HCEC 1CT (cell line): ENCODE data around the gene DNAAF5.
A peak's percentile ranks its signal among the peaks of the same experiment; 100 is the strongest.
"Not testable (repeated sequence)": the region's sequence is repeated elsewhere in the genome, so short reads cannot be mapped to it uniquely, and the experiment has no call there.

ENCODE experiments used
- DNase-seq: peaks from one replicate; pipeline ENCODE4 v3.0.0-alpha.2; 2017

DNAAF5 gene

DNA sequence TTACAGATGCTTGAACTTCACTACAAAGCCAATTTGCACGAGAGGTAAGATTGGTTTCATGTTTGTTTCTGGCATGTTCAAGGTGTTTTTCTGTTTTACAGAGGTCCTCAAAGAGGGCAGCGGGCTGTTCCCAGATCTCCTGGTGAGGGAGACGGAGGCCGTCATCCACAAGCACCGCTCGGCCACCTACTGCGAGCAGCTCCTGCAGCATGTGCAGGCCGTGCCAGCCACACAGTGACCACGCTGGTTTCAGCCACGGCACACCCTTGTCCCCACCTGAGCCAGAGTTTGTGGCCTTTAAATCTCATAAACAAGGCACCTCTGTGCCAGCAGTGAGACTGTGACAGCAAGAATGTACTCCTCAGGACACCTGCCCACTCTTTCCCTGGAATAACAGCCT is 58.9 kb downstream of the DNAAF5 start:
- DNase-seq: no peak

GRCh38 chr7:786472-787255 is 60.2 kb downstream of the DNAAF5 start:
- peak; percentile 42 for DNase-seq

- no peak for DNase-seq
These were observed 61.1 kb downstream of the DNAAF5 start for GRCh38 chr7:787332-788240.

DNA sequence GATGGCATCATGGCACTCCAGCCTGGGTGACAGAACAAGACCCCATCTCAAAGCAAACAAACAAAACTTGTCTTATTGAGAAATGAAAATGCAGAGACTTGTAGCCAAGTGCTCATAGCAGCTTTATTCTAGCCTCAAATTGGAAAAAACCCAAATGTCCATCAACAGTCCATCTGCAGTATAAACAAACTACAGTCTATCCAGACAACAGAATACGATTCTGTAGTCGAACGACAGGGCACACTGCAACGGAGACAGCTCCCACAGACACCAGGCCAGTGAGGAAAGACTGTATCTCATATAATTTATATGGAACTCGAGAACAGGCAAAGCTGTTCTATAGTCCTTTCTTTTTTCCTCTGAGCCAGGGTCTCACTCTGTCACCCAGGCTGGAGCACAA is 65.0 kb downstream of the DNAAF5 start:
- no peak for DNase-seq

- no peak for DNase-seq
These were observed 67.7 kb downstream of the DNAAF5 start for GRCh38 chr7:794207-794606.

GRCh38 chr7:794671-795329 is 68.3 kb downstream of the DNAAF5 start:
- DNase-seq: no peak

DNA sequence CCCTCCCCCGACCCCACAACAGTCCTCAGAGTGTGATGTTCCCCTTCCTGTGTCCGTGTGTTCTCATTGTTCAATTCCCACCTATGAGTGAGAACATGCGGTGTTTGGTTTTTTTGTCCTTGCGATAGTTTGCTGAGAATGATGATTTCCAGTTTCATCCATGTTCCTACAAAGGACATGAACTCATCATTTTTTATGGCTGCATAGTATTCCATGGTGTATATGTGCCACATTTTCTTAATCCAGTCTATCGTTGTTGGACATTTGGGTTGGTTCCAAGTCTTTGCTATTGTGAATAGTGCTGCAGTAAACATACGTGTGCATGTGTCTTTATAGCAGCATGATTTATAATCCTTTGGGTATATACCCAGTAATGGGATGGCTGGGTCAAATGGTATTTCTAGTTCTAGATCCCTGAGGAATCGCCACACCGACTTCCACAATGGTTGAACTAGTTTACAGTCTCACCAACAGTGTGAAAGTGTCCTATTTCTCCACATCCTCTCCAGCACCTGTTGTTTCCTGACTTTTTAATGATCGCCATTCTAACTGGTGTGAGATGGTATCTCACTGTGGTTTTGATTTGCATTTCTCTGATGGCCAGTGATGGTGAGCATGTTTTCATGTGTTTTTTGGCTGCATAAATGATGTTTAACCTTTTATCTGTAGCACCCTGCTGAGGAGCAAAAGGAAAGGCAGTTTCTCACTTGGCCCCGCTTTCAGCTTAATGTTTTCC is 70.1 kb downstream of the DNAAF5 start:
- not testable (repeated sequence) for DNase-seq

- DNase-seq: no peak
These were observed 72.5 kb downstream of the DNAAF5 start for GRCh38 chr7:798921-799470.

- DNase-seq: no peak
These were observed 74.2 kb downstream of the DNAAF5 start for GRCh38 chr7:800692-801091.

DNA sequence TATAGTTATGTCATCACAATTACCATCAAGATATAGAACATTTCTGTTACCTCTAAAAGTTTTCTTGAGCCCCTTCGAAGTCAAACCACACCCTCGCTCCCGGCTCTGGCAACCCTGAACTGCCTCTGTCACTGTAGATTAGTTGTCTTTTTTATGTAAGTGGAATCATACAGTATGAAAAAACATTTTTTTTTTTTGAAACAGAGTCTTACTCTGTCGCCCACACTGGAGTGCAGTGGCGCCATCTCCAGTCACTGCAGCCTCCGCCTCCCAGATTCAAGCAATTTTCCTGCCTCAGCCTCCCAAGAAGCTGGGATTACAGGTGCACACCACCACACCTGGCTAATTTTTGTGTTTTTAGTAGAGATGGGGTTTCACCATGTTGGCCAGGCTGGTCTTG is 74.9 kb downstream of the DNAAF5 start:
- not testable (repeated sequence) for DNase-seq

GRCh38 chr7:801940-802381 is 75.5 kb downstream of the DNAAF5 start:
- no peak for DNase-seq

DNA sequence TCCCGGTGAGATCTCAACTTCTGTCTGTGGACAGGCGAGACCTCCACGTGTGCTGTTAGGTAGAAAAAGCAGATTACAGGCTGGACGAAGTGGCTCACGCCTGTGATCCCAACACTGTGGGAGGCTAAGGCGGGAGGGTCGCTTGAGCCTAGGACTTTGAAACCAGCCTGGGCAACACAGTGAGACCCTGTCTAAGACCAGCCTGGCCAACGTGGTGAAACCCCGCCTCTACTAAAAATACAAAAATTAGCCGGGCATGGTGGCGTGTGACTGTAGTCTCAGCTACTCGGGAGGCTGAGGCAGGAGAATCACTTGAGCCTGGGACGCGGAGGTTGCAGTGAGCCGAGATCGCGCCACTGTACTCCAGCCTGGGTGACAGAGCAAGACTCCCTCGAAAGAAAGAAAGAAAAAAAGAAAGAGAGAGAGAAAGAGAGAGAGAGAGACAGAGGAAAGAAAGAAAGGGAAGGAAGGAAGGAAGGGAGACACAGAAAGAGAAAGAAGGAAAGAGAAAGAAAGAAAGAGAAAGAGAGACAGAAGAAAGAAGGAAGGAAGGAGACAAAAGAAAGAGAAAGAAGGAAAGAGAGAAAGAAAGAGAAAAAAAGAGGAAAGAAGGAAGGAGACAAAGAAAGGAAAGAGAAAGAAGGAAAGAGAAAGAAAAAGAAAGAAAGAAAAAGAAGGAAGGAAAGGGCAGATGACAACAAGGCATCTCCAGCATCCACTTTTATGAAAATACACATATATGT is 76.2 kb downstream of the DNAAF5 start:
- no peak for DNase-seq

DNA sequence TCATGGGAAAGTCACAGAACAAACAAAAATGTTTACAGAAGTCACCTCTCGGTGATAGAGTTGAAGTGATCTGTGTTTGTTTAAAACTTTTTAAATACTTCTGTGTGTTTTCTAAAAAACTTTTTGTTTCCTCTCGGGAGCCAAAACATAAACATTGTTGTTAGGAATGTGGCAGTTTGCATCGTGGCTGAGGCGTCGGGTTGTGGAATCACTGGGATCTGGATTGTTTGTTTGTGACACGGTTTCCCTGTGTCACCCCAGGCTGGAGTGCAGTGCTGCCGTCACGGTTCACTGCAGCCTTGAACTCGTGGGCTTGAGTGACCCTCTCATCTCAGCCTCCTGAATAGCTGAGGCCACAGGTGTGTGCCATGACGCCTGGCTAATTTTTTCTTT is 76.7 kb downstream of the DNAAF5 start:
- DNase-seq: no peak

GRCh38 chr7:803796-804195 is 77.3 kb downstream of the DNAAF5 start:
- DNase-seq: not testable (repeated sequence)

DNA sequence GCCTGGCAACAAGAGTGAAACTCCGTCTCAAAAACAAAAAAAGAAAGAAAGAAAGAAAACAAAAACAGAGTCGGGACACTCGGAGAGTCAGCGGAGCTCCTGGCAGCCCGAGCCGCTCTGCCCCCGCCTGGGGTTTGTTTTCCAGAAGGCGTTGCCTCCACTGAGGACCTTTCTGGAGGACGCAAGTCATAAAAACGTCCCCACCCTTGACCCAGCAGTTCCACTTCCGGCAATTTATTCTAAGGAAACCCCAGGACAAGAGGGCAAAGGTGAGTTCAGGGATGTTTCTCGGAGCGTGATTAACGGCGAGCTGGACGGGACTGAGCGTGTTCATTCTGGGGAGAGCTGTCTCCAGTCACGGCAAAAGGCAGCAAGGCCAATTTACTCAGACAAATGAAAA is 78.8 kb downstream of the DNAAF5 start:
- DNase-seq: no peak

GRCh38 chr7:815284-816216 is 89.1 kb downstream of the DNAAF5 start:
- DNase-seq: no peak

DNA sequence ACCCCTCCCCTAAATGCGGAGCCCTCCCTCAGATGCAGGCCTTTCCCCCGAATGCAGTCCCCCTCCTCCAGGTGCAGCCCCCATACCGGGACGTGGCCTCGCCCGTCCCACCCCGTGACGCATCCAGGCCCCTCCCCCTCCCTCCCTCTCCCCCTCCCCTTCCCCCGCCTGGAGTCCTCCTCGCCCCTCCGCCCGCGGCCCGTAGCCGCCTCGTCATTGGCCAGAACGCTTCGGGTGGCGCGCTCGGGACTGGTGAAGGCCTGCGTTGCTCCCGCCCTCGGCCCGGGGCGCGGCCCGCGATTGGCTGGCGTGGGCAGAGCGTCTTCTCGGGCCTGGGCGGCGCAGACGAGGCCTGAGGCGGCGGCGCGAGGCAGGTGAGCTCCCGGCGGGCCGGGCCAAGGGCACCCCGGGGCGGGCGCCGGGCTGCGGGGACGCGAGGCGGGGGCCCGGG is 89.8 kb downstream of the DNAAF5 start:
- peak; percentile 98 for DNase-seq

DNA sequence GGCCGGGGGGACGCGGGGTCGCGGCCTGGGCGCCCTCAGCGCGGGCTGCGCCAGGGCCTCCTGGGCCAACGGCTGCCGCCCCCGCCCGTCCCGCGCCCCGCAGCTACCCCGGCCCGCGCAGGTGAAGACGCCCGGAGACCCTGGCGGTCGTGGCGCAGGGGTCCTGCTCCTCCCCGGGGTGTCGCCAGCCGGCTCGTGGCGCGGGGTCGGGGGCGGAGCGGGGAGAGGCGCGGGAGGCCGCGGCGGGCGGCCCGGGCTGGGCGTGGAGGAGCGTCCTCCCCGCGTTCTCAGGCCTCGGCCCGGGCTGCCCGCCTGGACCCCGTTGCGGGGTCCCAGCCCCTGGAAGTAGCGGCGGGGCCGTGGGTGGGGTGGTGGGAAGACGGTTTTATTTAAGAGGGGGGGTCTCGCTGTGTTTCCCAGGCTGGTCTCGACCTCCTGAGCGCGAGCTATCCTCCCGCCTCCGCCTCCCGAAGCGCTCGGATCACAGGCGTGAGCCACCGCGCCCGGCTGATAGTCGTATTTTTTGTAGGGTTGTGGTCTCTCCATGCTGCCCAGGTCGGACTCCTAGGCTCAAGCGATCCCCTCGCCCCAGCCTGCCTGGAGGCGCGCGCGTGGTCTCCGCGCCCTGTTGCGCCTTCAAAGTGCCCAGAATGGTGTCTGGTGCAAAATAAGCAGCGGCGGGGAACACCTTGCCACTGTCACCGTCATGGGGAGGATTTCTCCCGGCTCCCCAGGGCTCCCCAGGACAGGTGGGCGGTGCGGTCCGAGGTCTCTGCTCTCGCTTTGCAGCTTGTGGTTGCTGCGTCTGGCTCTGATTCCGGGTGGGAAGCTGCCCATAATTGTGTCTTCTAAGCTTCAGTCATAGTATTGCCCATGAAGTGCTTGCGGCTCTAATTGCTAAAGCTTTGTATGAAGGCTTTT is 90.5 kb downstream of the DNAAF5 start:
- DNase-seq: no peak

DNA sequence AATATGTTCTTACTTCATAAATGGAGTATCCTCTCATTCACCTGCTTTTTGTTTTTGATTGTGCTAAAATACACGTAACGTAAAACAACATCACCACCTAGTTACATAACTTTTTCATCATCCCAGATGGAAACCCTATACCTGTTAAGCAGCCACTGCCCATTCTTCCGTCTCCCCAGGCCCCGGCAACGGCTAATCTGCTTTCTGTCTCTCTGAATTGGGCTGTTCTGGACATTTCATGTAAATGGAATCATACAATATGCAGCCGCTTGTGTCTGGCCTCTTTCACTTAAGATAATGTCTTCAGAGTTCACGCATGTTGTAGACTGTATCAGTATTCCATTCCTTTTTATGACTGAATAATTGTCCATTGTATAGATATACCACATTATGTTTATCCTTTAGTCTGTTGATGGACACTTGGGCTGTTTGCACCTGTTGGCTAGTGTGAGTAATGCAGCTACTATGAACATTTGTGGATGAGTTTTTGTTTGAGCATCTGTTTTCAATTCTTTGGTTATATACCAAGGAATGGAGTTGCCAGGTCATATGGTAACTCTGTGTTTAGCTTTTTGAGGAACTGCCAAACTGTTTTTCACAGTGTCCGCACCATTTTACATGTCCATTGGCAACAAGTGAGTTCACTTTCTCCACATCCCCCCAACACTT is 91.7 kb downstream of the DNAAF5 start:
- peak; percentile 79 for DNase-seq
